Raji (cell line): ENCODE data around the gene YY1.

Source experiments
- POLR2A ChIP-seq: IDR thresholded peaks from 2 replicates; pipeline ENCODE4 v1.6.1; 2011; ENCODE audit warnings: low read depth, low read length, control low read depth; ENCODE audit not compliant: insufficient read depth

Gene YY1

GRCh38 chr14:100325958-100326357, 87.0 kb downstream of the YY1 start:
- no peak for TF ChIP-seq POLR2A

DNA sequence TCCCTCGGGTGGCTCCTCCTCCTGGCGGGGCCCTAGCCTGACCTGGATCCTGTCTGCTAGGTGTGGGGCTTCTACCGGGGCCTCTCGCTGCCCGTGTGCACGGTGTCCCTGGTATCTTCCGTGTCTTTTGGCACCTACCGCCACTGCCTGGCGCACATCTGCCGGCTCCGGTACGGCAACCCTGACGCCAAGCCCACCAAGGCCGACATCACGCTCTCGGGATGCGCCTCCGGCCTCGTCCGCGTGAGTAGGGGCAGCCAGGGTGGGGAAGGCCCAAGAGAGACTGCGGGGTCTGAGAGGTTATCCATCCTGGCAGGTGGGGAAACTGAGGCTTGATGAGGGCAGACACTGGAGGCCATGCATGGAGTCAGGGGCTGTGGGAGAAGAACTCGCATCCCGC, 88.2 kb downstream of the YY1 start:
- no peak for TF ChIP-seq POLR2A

DNA sequence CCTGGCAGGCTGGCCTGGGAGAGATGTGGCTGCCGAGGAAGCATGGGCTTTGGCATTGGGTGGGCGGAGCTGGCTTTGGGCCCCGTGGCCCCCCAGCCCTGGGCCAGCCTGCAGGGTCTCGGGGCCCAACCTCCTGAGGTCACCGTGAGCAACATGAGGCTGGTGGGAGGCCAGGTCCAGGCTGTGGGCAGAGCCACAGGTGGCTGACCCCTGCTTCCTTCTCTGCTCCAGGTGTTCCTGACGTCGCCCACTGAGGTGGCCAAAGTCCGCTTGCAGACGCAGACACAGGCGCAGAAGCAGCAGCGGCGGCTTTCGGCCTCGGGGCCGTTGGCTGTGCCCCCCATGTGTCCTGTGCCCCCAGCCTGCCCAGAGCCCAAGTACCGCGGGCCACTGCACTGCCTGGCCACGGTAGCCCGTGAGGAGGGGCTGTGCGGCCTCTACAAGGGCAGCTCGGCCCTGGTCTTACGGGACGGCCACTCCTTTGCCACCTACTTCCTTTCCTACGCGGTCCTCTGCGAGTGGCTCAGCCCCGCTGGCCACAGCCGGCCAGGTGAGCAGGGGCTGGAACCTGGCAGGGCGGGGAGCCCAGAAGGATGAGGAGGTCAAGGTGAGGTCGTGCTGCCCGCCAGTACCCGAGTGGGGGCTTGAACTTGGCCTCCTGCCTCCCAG, 89.7 kb downstream of the YY1 start:
- TF ChIP-seq POLR2A = no peak

- no peak for TF ChIP-seq POLR2A
These were observed 90.5 kb downstream of the YY1 start for GRCh38 chr14:100329233-100330006.

GRCh38 chr14:100330007-100330344, 91.0 kb downstream of the YY1 start:
- TF ChIP-seq POLR2A = no peak

DNA sequence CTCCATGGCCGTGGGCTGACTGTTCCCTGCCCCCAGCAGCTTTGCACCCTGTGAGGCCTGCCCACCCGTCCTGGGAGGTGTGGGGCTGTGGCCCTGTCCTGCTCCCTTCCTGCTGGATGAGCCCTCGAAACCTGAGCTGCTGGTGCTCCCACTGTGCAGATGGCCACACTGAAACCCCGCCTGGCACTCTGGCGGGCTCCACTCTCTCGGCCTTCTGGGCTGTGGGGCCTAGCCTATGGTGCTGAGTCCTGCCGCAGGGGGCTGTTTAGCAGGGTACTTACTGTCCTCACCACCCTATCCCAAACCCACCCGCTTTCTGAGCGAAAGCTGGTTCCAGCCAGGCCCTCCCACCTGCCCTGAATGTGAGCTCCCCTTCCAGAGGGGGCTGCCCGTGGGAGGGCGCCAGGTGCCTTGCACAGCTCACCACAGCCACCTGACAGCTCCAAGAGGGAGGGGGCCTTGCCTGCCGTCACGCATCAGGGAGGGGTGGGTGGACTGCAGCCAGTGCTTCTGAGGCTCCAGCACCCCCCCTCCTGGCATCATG, 91.5 kb downstream of the YY1 start:
- TF ChIP-seq POLR2A = no peak

DNA sequence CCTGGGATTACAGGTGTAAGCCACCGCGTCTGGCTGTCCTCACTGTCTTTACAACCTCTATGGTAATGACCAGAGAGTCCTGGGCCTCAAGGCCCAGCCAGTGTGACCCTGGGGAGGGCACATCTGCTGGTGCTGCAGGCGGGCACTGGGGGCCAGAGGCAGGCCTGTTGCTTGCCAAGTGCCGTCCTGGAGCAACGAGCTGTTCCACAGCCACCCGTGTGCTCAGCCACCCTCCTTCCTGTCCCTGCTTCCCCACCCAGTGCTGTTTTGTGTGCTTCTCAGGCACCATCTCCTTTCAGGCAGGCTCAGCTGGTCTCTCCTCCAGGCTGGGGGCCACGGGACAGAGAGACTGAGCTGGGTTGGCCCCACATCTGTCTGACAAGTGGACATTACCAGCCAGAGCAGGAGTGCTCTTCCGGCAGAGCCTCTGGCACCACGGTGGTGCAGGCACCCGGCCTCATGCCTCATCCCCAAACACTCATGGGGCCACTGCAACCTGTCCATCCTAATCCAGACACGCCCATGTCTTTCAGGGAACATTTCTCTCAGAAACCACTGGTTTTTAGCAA, 93.2 kb downstream of the YY1 start:
- no peak for TF ChIP-seq POLR2A
